Sigmoid colon (tissue), 3 donors: ENCODE data around the gene CD300A.

Experiments
- POLR2A ChIP-seq, 2 donors: fragments of 450-650 bp; IDR thresholded peaks; one replicate each; pipeline ENCODE4 v1.6.1; 2016; ENCODE audit warnings: antibody characterized with exemption in 2 of 2, mild to moderate bottlenecking in 2 of 2, moderate library complexity in 2 of 2
- TF ChIP-seq, protein P1 (sequence below), 4 experiments: fragments of 450-650 bp in 3 of 4; fragments of 200-600 bp in 1 of 4; IDR thresholded peaks; one replicate each; pipeline ENCODE4 v1.5.1; 2016 to 2019; ENCODE audit warnings: antibody characterized with exemption in 4 of 4, mild to moderate bottlenecking in 3 of 4, moderate library complexity in 2 of 4

DNA sequence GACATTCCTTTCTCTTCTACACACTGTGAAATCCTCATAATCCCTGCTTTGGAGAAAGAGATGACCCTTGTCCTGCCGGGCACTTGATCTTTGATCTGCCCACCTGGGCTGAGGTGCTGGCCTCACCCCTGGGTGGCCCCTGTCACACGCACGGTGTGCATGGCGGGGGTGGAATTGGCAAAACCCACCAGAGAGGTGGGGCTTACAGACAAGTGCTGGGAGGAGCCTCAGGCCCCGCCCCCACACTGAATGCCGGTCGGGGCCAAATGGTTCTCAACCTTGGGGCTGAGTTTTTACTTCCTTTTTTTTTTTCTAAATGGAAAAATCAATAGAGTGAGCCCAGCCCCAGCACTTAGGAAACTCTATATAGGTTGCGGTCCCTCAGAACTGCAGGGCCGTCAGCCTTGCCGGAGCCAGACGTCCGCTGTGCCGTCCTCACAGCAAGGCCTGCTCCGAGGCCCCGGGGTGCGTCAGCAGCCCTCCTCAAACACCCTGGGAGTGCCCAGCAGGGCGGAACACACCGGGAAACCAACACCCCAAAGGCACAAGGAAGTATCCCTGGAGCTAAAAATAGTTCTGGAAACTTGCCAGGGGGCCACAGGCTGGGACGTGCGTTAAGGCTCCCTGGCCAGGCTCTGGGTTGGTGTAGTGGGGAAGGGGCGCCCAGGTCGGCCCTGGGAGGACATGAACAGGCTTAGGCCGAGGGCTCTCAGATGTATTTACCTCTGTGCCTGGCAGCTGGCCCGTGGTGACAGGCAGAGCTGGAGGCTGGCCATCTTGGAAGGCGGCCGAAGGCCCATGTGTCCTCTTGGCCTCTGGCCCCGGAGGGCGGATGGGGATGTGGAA, 23.5 kb upstream of the CD300A start:
- TF ChIP-seq, protein P1, sequence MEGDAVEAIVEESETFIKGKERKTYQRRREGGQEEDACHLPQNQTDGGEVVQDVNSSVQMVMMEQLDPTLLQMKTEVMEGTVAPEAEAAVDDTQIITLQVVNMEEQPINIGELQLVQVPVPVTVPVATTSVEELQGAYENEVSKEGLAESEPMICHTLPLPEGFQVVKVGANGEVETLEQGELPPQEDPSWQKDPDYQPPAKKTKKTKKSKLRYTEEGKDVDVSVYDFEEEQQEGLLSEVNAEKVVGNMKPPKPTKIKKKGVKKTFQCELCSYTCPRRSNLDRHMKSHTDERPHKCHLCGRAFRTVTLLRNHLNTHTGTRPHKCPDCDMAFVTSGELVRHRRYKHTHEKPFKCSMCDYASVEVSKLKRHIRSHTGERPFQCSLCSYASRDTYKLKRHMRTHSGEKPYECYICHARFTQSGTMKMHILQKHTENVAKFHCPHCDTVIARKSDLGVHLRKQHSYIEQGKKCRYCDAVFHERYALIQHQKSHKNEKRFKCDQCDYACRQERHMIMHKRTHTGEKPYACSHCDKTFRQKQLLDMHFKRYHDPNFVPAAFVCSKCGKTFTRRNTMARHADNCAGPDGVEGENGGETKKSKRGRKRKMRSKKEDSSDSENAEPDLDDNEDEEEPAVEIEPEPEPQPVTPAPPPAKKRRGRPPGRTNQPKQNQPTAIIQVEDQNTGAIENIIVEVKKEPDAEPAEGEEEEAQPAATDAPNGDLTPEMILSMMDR (IDR thresholded peaks at IDR 0.05), result no peak
- peak in 1 of 2 donors; percentile 52 for TF ChIP-seq POLR2A (IDR thresholded peaks at IDR 0.05)
